ENCODE data around the gene NGFR. TPM values are rescaled to one million over a fixed set of nuclear protein-coding genes. Genes with fewer than 3 reads are reported as not detected.

The NGFR gene
- total RNA-seq, 1 experiment from 2014 or later, result 0.11 TPM

DNA sequence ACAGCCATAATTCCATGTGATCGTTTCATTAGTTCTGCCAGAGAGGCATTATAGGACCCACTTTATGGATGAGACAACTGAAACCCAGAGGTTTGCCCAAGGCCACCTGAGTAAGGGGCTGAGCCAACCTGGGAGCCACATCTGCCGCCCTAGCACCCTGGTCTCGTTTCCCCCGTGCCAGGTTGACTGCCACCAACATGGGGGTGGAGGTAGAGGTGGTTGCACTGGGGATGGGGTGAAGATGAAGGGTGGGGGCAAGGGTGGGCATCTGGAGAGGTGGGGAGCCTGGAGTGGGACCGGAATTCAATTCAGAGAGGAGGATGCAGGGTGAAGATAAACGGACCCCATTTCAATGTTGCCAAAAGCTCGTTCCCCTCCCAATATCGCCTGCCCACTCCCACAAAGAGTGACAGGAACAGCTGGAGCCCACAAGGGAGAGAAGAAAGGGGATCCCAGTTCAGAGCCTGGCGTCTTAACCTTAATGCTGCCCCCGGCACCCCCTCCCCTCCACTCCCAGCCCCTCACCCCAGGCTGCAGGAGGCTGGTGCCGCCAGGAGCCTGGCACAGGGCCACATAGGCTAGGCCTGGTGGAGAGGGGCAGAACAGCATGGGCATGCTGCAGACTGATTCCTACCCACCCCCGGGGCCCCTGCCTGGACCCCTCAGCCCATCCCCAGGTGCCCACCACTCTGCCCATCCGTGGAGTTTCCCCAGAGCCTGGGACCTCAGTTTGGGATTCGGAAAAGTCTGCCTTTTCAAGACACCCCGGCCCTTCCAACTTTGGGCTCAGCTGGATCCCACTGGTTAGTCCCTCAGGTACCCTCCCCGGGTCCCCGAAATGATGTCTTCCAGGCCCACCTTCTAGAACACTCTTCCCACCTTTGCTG is 29.6 kb downstream of the NGFR start:
- no peaks in the 10 kb centered on the region for H3F3A ChIP-seq (ENCODE audit: insufficient read depth, low read depth)
- peaks cover 7% of the 10 kb centered on the region; the same call in 1 of the 2 replicates for H3K27me3 ChIP-seq (ENCODE audit: insufficient read depth, low read depth)
- DNase-seq, result no peak
- POLR2A ChIA-PET (ENCODE audit: unreplicated experiment), result no interaction called here
- no peaks in the 10 kb centered on the region for H3K36me3 ChIP-seq (ENCODE audit: low read depth)
- no peak overlapping the region for H3K4me3 ChIP-seq
- H3K27ac ChIP-seq, result no peak overlapping the region
- no TSS peak for BruUV-seq (replicated peaks)
- H3K79me2 ChIP-seq (ENCODE audit: low read depth), result no peaks in the 10 kb centered on the region
- no peaks in the 10 kb centered on the region for H3K4me1 ChIP-seq (replicated peaks; ENCODE audit: insufficient read depth)
- H3K4me2 ChIP-seq, result no peak overlapping the region
- H2AFZ ChIP-seq, result no peak overlapping the region
- no peak for TF ChIP-seq EZH2 (IDR thresholded peaks at IDR 0.05; ENCODE audit: low read depth)
- H3K9me2 ChIP-seq (ENCODE audit: insufficient read depth), result no peaks in the 10 kb centered on the region
- no peaks in the 10 kb centered on the region for H3K9me3 ChIP-seq (ENCODE audit: insufficient read depth, low read depth)
- intact Hi-C loops (cut with micrococcal nuclease; ENCODE audit: unreplicated experiment), result no loop called here
- H4K20me1 ChIP-seq (ENCODE audit: insufficient read depth), result no peaks in the 10 kb centered on the region
- CTCF ChIA-PET, result interaction anchor here (0.6 kb wide), 1 partner anchor 24 kb away, joined by 3 read pairs; no protein-coding TSS in a partner anchor

GRCh38 chr17:49525831-49526741 is 31.0 kb downstream of the NGFR start:
- no TSS peak for BruUV-seq (replicated peaks)
- ChIA-PET POLR2A (ENCODE audit: unreplicated experiment) (no interaction called here), CTCF (interaction anchor here (0.6 to 0.7 kb wide), 2 partner anchors 44 to 702 kb away, joined by 3 read pairs; no protein-coding TSS in a partner anchor)
- H3K36me3 ChIP-seq (ENCODE audit: low read depth), result no peaks in the 10 kb centered on the region
- H3K4me1 ChIP-seq (replicated peaks; ENCODE audit: insufficient read depth), result no peaks in the 10 kb centered on the region
- H3K79me2 ChIP-seq (ENCODE audit: low read depth), result no peaks in the 10 kb centered on the region
- TF ChIP-seq, protein P1, sequence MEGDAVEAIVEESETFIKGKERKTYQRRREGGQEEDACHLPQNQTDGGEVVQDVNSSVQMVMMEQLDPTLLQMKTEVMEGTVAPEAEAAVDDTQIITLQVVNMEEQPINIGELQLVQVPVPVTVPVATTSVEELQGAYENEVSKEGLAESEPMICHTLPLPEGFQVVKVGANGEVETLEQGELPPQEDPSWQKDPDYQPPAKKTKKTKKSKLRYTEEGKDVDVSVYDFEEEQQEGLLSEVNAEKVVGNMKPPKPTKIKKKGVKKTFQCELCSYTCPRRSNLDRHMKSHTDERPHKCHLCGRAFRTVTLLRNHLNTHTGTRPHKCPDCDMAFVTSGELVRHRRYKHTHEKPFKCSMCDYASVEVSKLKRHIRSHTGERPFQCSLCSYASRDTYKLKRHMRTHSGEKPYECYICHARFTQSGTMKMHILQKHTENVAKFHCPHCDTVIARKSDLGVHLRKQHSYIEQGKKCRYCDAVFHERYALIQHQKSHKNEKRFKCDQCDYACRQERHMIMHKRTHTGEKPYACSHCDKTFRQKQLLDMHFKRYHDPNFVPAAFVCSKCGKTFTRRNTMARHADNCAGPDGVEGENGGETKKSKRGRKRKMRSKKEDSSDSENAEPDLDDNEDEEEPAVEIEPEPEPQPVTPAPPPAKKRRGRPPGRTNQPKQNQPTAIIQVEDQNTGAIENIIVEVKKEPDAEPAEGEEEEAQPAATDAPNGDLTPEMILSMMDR (conservative IDR thresholded peaks at IDR 0.05), result no peak
- TF ChIP-seq EZH2 (IDR thresholded peaks at IDR 0.05; ENCODE audit: low read depth), result no peak
- intact Hi-C loops (cut with micrococcal nuclease; ENCODE audit: unreplicated experiment), result no loop called here
- H3K4me3 ChIP-seq, result no peak overlapping the region
- H2AFZ ChIP-seq, result no peak overlapping the region
- no peaks in the 10 kb centered on the region for H3F3A ChIP-seq (ENCODE audit: insufficient read depth, low read depth)
- H3K27me3 ChIP-seq (ENCODE audit: insufficient read depth, low read depth), result peaks cover 13% of the 10 kb centered on the region; the same call in 1 of the 2 replicates
- no peaks in the 10 kb centered on the region for H3K9me3 ChIP-seq (ENCODE audit: insufficient read depth, low read depth)
- H3K9me2 ChIP-seq (ENCODE audit: insufficient read depth), result no peaks in the 10 kb centered on the region
- no peak overlapping the region for H3K4me2 ChIP-seq
- DNase-seq, result no peak
- H4K20me1 ChIP-seq (ENCODE audit: insufficient read depth), result no peaks in the 10 kb centered on the region
- no peak overlapping the region for H3K27ac ChIP-seq

GRCh38 chr17:49527927-49528651 is 33.0 kb downstream of the NGFR start:
- no peaks in the 10 kb centered on the region for H3F3A ChIP-seq (ENCODE audit: insufficient read depth, low read depth)
- DNase-seq, result no peak
- peaks cover 33% of the 10 kb centered on the region for H3K27me3 ChIP-seq (ENCODE audit: insufficient read depth, low read depth)
- H3K4me2 ChIP-seq, result no peak overlapping the region
- BruUV-seq (replicated peaks), result no TSS peak
- TF ChIP-seq EZH2 (IDR thresholded peaks at IDR 0.05; ENCODE audit: low read depth), result no peak
- TF ChIP-seq, protein P1 (conservative IDR thresholded peaks at IDR 0.05), result no peak
- ChIA-PET CTCF (no interaction called here), POLR2A (ENCODE audit: unreplicated experiment) (no interaction called here)
- intact Hi-C loops (cut with micrococcal nuclease; ENCODE audit: unreplicated experiment), result no loop called here
- no peak overlapping the region for H3K27ac ChIP-seq
- H3K4me3 ChIP-seq, result no peak overlapping the region
- no peak overlapping the region for H2AFZ ChIP-seq
- no peaks in the 10 kb centered on the region for H3K36me3 ChIP-seq (ENCODE audit: low read depth)
- H3K9me3 ChIP-seq (ENCODE audit: insufficient read depth, low read depth), result no peaks in the 10 kb centered on the region
- no peaks in the 10 kb centered on the region for H3K4me1 ChIP-seq (replicated peaks; ENCODE audit: insufficient read depth)
- H3K9me2 ChIP-seq (ENCODE audit: insufficient read depth), result no peaks in the 10 kb centered on the region
- no peaks in the 10 kb centered on the region for H3K79me2 ChIP-seq (ENCODE audit: low read depth)
- no peaks in the 10 kb centered on the region for H4K20me1 ChIP-seq (ENCODE audit: insufficient read depth)
